Endothelial cell of umbilical vein (primary cell): ENCODE data around the gene MAPK11. TPM values are rescaled to one million over a fixed set of nuclear protein-coding genes. Genes with fewer than 3 reads are reported as not detected.

Source experiments
- BruUV-seq: library from RNA; stranded (reverse); fragments of 400-500 nt; replicated peaks from 2 replicates; lab custom pipeline; 2021; lab: Mats Ljungman, UMichigan
- CTCF ChIA-PET: fragments of 300-600, 350-600 bp; sonication (Branson Sonifier 250); formaldehyde crosslinking; loops from one replicate; lab custom pipeline; 2021; ENCODE audit warnings: antibody characterized with exemption, inconsistent platforms; lab: Charles Lee
- POLR2A ChIA-PET: fragments of 300-600, 350-600 bp; sonication (Branson Sonifier 250); formaldehyde crosslinking; loops from one replicate; lab custom pipeline; 2021; ENCODE audit warnings: antibody characterized with exemption, inconsistent platforms; lab: Charles Lee
- DNase-seq: peaks from one replicate; pipeline ENCODE4 v3.0.0-alpha.2; 2011; ENCODE audit warnings: low read depth, low spot score
- FAIRE-seq: peaks from 2 replicates; lab custom pipeline; 2011; peaks lifted over from hg19 to GRCh38; lab: Jason Lieb, UNC
- H2AFZ ChIP-seq: 2 replicates; pipeline ENCODE4 v1.6.0; 2012; ENCODE audit warnings: low read depth, low read length, control low read depth, inconsistent platforms
- H3K27ac ChIP-seq: 2 replicates; pipeline ENCODE4 v1.5.1; 2011; ENCODE audit warnings: low read depth, mild to moderate bottlenecking, control low read depth, low read length, moderate library complexity; ENCODE audit not compliant: insufficient read depth
- H3K27me3 ChIP-seq, 2 experiments: 2 replicates each; pipeline versions ENCODE4 v1.6.0 to v1.6.1; 2011; ENCODE audit warnings: low read length in 2 of 2, mixed read lengths in 1 of 2; ENCODE audit not compliant: control insufficient read depth in 2 of 2, insufficient read depth in 2 of 2
- H3K36me3 ChIP-seq, 2 experiments: 2 replicates in 1 of 2; 3 replicates in 1 of 2; pipeline ENCODE4 v1.5.1; 2011; ENCODE audit warnings: low read length in 2 of 2, mild to moderate bottlenecking in 1 of 2, moderate library complexity in 1 of 2; ENCODE audit not compliant: control insufficient read depth in 2 of 2, insufficient read depth in 2 of 2; ENCODE audit errors: extremely low read depth in 1 of 2
- H3K4me1 ChIP-seq: 3 replicates; pipeline ENCODE4 v1.5.1; 2011; ENCODE audit warnings: mild to moderate bottlenecking, low read length; ENCODE audit not compliant: control insufficient read depth, insufficient read depth; ENCODE audit errors: extremely low read depth
- H3K4me2 ChIP-seq: 2 replicates; pipeline ENCODE4 v1.6.1; 2011; ENCODE audit warnings: low read length, control low read depth, mixed read lengths; ENCODE audit not compliant: insufficient read depth
- H3K4me3 ChIP-seq, 3 experiments: fragments of 200-600 bp in 1 of 3; sonication (generic), shearing (Covaris generic) in 1 of 3; replicated peaks in 1 of 3; 2 replicates each; pipeline ENCODE4 v1.5.1; 2011 to 2016; ENCODE audit warnings: control low read depth in 3 of 3, low read length in 3 of 3, mild to moderate bottlenecking in 2 of 3, inconsistent platforms in 1 of 3, low read depth in 1 of 3, moderate library complexity in 1 of 3; ENCODE audit not compliant: insufficient read depth in 1 of 3
- H3K79me2 ChIP-seq: 2 replicates; pipeline ENCODE4 v1.6.0; 2012; ENCODE audit warnings: low read length, inconsistent platforms; ENCODE audit not compliant: control insufficient read depth, insufficient read depth
- H3K9ac ChIP-seq: replicated peaks from 2 replicates; pipeline ENCODE3; 2011; ENCODE audit warnings: low read length, control low read depth; ENCODE audit not compliant: insufficient read depth; ENCODE audit errors: extremely low read depth
- H3K9me1 ChIP-seq: replicated peaks from 3 replicates; pipeline ENCODE4 v1.6.0; 2011; ENCODE audit warnings: mild to moderate bottlenecking, low read length; ENCODE audit not compliant: control insufficient read depth, insufficient read depth; ENCODE audit errors: extremely low read depth
- H3K9me3 ChIP-seq: replicated peaks from 2 replicates; pipeline ENCODE4 v1.5.1; 2012; ENCODE audit warnings: low read length, inconsistent platforms; ENCODE audit not compliant: control insufficient read depth, insufficient read depth
- H4K20me1 ChIP-seq: replicated peaks from 2 replicates; pipeline ENCODE3; 2011; ENCODE audit warnings: mild to moderate bottlenecking, low read length; ENCODE audit not compliant: control insufficient read depth, insufficient read depth; ENCODE audit errors: extremely low read depth
- EZH2 ChIP-seq: IDR thresholded peaks from 2 replicates; pipeline ENCODE4 v1.6.1; 2012; ENCODE audit warnings: borderline replicate concordance, low read depth, mild to moderate bottlenecking, moderate library complexity, low read length, inconsistent platforms; ENCODE audit not compliant: severe bottlenecking
- FOS ChIP-seq: IDR thresholded peaks from 2 replicates; pipeline ENCODE4 v1.6.1; 2011; ENCODE audit warnings: mild to moderate bottlenecking, low read length, moderate library complexity, borderline replicate concordance; ENCODE audit not compliant: insufficient read depth
- GATA2 ChIP-seq: IDR thresholded peaks from 2 replicates; pipeline ENCODE4 v1.7.0; 2011; ENCODE audit warnings: low read depth, mild to moderate bottlenecking, moderate library complexity, mixed read lengths, low read length; ENCODE audit not compliant: insufficient read length, insufficient read depth
- JUN ChIP-seq: IDR thresholded peaks from 2 replicates; pipeline ENCODE4 v1.6.1; 2011; ENCODE audit warnings: borderline replicate concordance, low read depth; ENCODE audit not compliant: insufficient read length, insufficient read depth
- MYC ChIP-seq: IDR thresholded peaks from one replicate; pipeline ENCODE4 v1.6.1; 2011; ENCODE audit warnings: mild to moderate bottlenecking, low read depth, low read length
- POLR2A ChIP-seq: IDR thresholded peaks from 2 replicates; pipeline ENCODE4 v1.6.1; 2012; ENCODE audit warnings: low read depth, mild to moderate bottlenecking, control low read depth, low read length
- POLR2AphosphoS5 ChIP-seq: IDR thresholded peaks from 2 replicates; pipeline ENCODE4 v1.6.1; 2012; ENCODE audit warnings: low read depth, mild to moderate bottlenecking, control low read depth, low read length, moderate library complexity; ENCODE audit not compliant: insufficient read depth
- dilution Hi-C: fragments of 300-500 bp; cut with MboI; formaldehyde crosslinking; loops from one replicate; pipeline ENCODE4 v1.15.0; 2019; ENCODE audit warnings: low sequenced_read_pairs; ENCODE audit not compliant: extremely low pct_ligation_motif_present
- intact Hi-C: fragments of 100-400 bp; cut with micrococcal nuclease; formaldehyde crosslinking; loops from one replicate; pipeline ENCODE4 v1.10.0; 2022
- polyA plus RNA-seq, 4 experiments: library from polyadenylated mRNA; depleted of rRNA in 3 of 4; stranded (reverse) in 3 of 4; unstranded in 1 of 4; fragments of >200 nt; gene quantifications; 2 replicates each; pipeline versions ENCODE4 v1.2.1 to v1.2.3, GENCODE V29; 2011 to 2012; ENCODE audit warnings: missing spikeins in 1 of 4
- total RNA-seq: library from RNA; stranded (reverse); gene quantifications from 2 replicates; pipeline ENCODE4 v1.2.3, GENCODE V29; 2021
- TF ChIP-seq, protein P1 (sequence below), 2 donors: IDR thresholded peaks; 1 replicate in 1 of 2; 2 replicates in 1 of 2; pipeline ENCODE4 v1.5.1; 2011; ENCODE audit warnings: low read length in 2 of 2, mild to moderate bottlenecking in 2 of 2, moderate library complexity in 2 of 2, control low read depth in 1 of 2, inconsistent platforms in 1 of 2, low read depth in 1 of 2; ENCODE audit not compliant: insufficient read depth in 1 of 2; ENCODE audit errors: extremely low read depth in 1 of 2
- TF ChIP-seq, protein P2 (sequence below): IDR thresholded peaks from 2 replicates; pipeline ENCODE4 v1.6.1; 2011; ENCODE audit not compliant: insufficient read depth, insufficient read length

Gene MAPK11
- total and polyA plus RNA-seq, 2 donors (not counting 3 experiments of a cell fraction or from before 2014, with no cell fraction given): 22.8 to 26.3 TPM

- no peaks in the 10 kb centered on the region for H3K79me2 ChIP-seq
- H3K9me1 ChIP-seq: no peaks in the 10 kb centered on the region
- FAIRE-seq: no peak
- no peaks in the 10 kb centered on the region for H3K36me3 ChIP-seq
- H3K27ac ChIP-seq: no peak overlapping the region
- dilution Hi-C loops (no loop called here), intact Hi-C loops (no loop called here)
- H3K9ac ChIP-seq: no peak overlapping the region
- DNase-seq: no peak
- BruUV-seq: no TSS peak
- no peaks in the 10 kb centered on the region for H3K9me3 ChIP-seq
- peaks cover 18% of the 10 kb centered on the region for H3K4me1 ChIP-seq
- no peak overlapping the region for H2AFZ ChIP-seq
- TF ChIP-seq GATA2 (no peak), EZH2 (no peak), FOS (no peak), POLR2AphosphoS5 (no peak), MYC (no peak), JUN (no peak), POLR2A (no peak)
- TF ChIP-seq, protein P1, sequence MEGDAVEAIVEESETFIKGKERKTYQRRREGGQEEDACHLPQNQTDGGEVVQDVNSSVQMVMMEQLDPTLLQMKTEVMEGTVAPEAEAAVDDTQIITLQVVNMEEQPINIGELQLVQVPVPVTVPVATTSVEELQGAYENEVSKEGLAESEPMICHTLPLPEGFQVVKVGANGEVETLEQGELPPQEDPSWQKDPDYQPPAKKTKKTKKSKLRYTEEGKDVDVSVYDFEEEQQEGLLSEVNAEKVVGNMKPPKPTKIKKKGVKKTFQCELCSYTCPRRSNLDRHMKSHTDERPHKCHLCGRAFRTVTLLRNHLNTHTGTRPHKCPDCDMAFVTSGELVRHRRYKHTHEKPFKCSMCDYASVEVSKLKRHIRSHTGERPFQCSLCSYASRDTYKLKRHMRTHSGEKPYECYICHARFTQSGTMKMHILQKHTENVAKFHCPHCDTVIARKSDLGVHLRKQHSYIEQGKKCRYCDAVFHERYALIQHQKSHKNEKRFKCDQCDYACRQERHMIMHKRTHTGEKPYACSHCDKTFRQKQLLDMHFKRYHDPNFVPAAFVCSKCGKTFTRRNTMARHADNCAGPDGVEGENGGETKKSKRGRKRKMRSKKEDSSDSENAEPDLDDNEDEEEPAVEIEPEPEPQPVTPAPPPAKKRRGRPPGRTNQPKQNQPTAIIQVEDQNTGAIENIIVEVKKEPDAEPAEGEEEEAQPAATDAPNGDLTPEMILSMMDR (IDR thresholded peaks at IDR 0.05; ENCODE audit: extremely low read depth in 1 of 2, insufficient read depth in 1 of 2, low read depth in 1 of 2, low read length in 2 of 2): no peak
- TF ChIP-seq, protein P2, sequence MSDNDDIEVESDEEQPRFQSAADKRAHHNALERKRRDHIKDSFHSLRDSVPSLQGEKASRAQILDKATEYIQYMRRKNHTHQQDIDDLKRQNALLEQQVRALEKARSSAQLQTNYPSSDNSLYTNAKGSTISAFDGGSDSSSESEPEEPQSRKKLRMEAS: no peak
- H4K20me1 ChIP-seq: no peaks in the 10 kb centered on the region
- H3K4me2 ChIP-seq: no peak overlapping the region
- H3K27me3 ChIP-seq: no peaks in the 10 kb centered on the region
- H3K4me3 ChIP-seq: no peak overlapping the region
- CTCF ChIA-PET: no interaction called here
- POLR2A ChIA-PET: no interaction called here
Observed at GRCh38 chr22:50313021-50313420, 42.8 kb upstream of the MAPK11 start.
